GM12864 (cell line): ENCODE results near the gene ST6GALNAC3.
"Not testable (repeated sequence)": the region's sequence is repeated elsewhere in the genome, so short reads cannot be mapped to it uniquely, and the experiment has no call there.

Source experiments
- DNase-seq: peaks from one replicate; pipeline ENCODE4 v3.0.0-alpha.2; 2011; ENCODE audit warnings: low read depth
- H3K4me3 ChIP-seq: 2 replicates; pipeline ENCODE4 v1.5.1; 2011; ENCODE audit warnings: mild to moderate bottlenecking, low read depth, low read length, control low read depth
- CTCF ChIP-seq: IDR thresholded peaks from 2 replicates; pipeline ENCODE4 v1.5.1; 2011; ENCODE audit warnings: low read depth, mild to moderate bottlenecking, moderate library complexity, low read length, control low read depth, inconsistent platforms; ENCODE audit errors: missing control alignments

Gene ST6GALNAC3

GRCh38 chr1:76037324-76037723 lies 37.2 kb upstream of the ST6GALNAC3 start:
- no peak overlapping the region for H3K4me3 ChIP-seq
- no peak for TF ChIP-seq CTCF
- DNase-seq, result no peak

- TF ChIP-seq CTCF, result no peak
- no peak overlapping the region for H3K4me3 ChIP-seq
- DNase-seq, result no peak
Observed at GRCh38 chr1:76038287-76039004, 36.1 kb upstream of the ST6GALNAC3 start.

GRCh38 chr1:76046149-76046548 lies 28.4 kb upstream of the ST6GALNAC3 start:
- no peak for TF ChIP-seq CTCF
- DNase-seq, result no peak
- H3K4me3 ChIP-seq, result no peak overlapping the region

- no peak for DNase-seq
- no peak for TF ChIP-seq CTCF
- H3K4me3 ChIP-seq, result no peak overlapping the region
Observed at GRCh38 chr1:76048219-76048618, 26.3 kb upstream of the ST6GALNAC3 start.

GRCh38 chr1:76048926-76049325 lies 25.6 kb upstream of the ST6GALNAC3 start:
- DNase-seq, result no peak
- no peak for TF ChIP-seq CTCF
- no peak overlapping the region for H3K4me3 ChIP-seq

- no peak for TF ChIP-seq CTCF
Observed at GRCh38 chr1:76049498-76049897, 25.0 kb upstream of the ST6GALNAC3 start.

GRCh38 chr1:76050073-76050472 lies 24.5 kb upstream of the ST6GALNAC3 start:
- not testable (repeated sequence) for H3K4me3 ChIP-seq, DNase-seq

More at GRCh38 chr1:76049498-76049897, 25.0 kb upstream of the ST6GALNAC3 start:
- DNase-seq, result no peak
- H3K4me3 ChIP-seq, result no peak overlapping the region
